ENCODE results near the gene RAPGEF4.
"Not testable (repeated sequence)": the region's sequence is repeated elsewhere in the genome, so short reads cannot be mapped to it uniquely, and the experiment has no call there.

Gene RAPGEF4

GRCh38 chr2:173033084-173033483 is 297.4 kb downstream of the RAPGEF4 start:
- peak; percentile 67 to 70 for DNase-seq (ENCODE audit: low read depth in 2 of 2)

GRCh38 chr2:173034143-173034542 is 298.5 kb downstream of the RAPGEF4 start:
- DNase-seq (ENCODE audit: low read depth in 2 of 2) = no peak

- DNase-seq (ENCODE audit: low read depth in 2 of 2) = no peak
Measured at GRCh38 chr2:173037245-173038120, 301.8 kb downstream of the RAPGEF4 start.

GRCh38 chr2:173038257-173038656 is 302.6 kb downstream of the RAPGEF4 start:
- DNase-seq (ENCODE audit: low read depth in 2 of 2) = not testable (repeated sequence)

- no peak for DNase-seq (ENCODE audit: low read depth in 2 of 2)
Measured at GRCh38 chr2:173040729-173041128, 305.1 kb downstream of the RAPGEF4 start.

GRCh38 chr2:173043476-173043875 is 307.8 kb downstream of the RAPGEF4 start:
- no peak for DNase-seq (ENCODE audit: low read depth in 2 of 2)

- DNase-seq (ENCODE audit: low read depth in 2 of 2) = no peak
Measured at GRCh38 chr2:173043897-173044519, 308.4 kb downstream of the RAPGEF4 start.

- no peak for DNase-seq (ENCODE audit: low read depth in 2 of 2)
Measured at GRCh38 chr2:173044686-173045085, 309.0 kb downstream of the RAPGEF4 start.

GRCh38 chr2:173045181-173045580 is 309.5 kb downstream of the RAPGEF4 start:
- DNase-seq (ENCODE audit: low read depth in 2 of 2) = no peak

- no peak for DNase-seq (ENCODE audit: low read depth in 2 of 2)
Measured at GRCh38 chr2:173048522-173048896, 312.9 kb downstream of the RAPGEF4 start.

- DNase-seq (ENCODE audit: low read depth in 2 of 2) = peak; percentile 94 to 95
Measured at GRCh38 chr2:173048897-173049661, 313.4 kb downstream of the RAPGEF4 start.

- no peak for DNase-seq (ENCODE audit: low read depth in 2 of 2)
Measured at GRCh38 chr2:173049831-173050230, 314.2 kb downstream of the RAPGEF4 start.

GRCh38 chr2:173050684-173051083 is 315.0 kb downstream of the RAPGEF4 start:
- DNase-seq (ENCODE audit: low read depth in 2 of 2) = no peak

GRCh38 chr2:173051463-173052215 is 316.0 kb downstream of the RAPGEF4 start:
- DNase-seq (ENCODE audit: low read depth in 2 of 2) = no peak

- DNase-seq (ENCODE audit: low read depth in 2 of 2) = no peak
Measured at GRCh38 chr2:173053043-173053699, 317.5 kb downstream of the RAPGEF4 start.

- DNase-seq (ENCODE audit: low read depth in 2 of 2) = peak; percentile 50 to 65
Measured at GRCh38 chr2:173054466-173054865, 318.8 kb downstream of the RAPGEF4 start.

GRCh38 chr2:173056705-173057364 is 321.2 kb downstream of the RAPGEF4 start:
- DNase-seq (ENCODE audit: low read depth in 2 of 2) = no peak

GRCh38 chr2:173058097-173058496 is 322.5 kb downstream of the RAPGEF4 start:
- no peak for DNase-seq (ENCODE audit: low read depth in 2 of 2)

GRCh38 chr2:173058673-173059072 is 323.0 kb downstream of the RAPGEF4 start:
- no peak for DNase-seq (ENCODE audit: low read depth in 2 of 2)

GRCh38 chr2:173059292-173059691 is 323.6 kb downstream of the RAPGEF4 start:
- no peak for DNase-seq (ENCODE audit: low read depth in 2 of 2)

Measured in fibroblast of skin of left biceps (primary cell).